ENCODE data around the gene ANXA9. TPM values are rescaled to one million over a fixed set of nuclear protein-coding genes. Genes with fewer than 3 reads are reported as not detected.

The ANXA9 gene
- total RNA-seq, 1 donor from 2014 or later, result not detected

DNA sequence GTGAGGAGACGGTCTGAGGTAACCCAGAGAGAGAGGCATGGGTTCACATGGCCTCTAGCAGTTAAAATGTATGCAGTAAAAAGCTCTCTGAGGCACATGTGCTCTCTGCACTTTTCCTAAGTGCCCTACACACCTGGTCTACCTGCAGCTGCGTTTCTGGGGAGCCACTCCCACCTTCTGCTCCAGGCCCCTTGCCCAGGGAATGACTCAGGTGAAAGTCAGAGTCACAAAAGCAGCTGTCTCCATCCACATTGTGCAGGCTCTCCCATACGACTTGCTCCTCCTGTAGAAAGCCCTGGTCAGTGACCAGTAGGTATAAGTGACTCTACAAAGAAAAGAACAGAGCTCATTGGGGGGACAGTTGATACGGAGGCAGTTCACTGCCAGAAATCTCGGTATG is 15.9 kb downstream of the ANXA9 start:
- Mint-ChIP-seq H3K27ac (ENCODE audit: unreplicated experiment) (no peak overlapping the region), H3K4me3 (ENCODE audit: unreplicated experiment) (no peak overlapping the region), H3K36me3 (ENCODE audit: low read depth, unreplicated experiment) (peaks cover 14% of the 10 kb centered on the region), H3K27me3 (ENCODE audit: unreplicated experiment) (peaks cover 2% of the 10 kb centered on the region), H3K9me3 (ENCODE audit: unreplicated experiment) (no peaks in the 10 kb centered on the region), H3K4me1 (ENCODE audit: unreplicated experiment) (peaks cover 21% of the 10 kb centered on the region)
- TF ChIP-seq, protein P1, sequence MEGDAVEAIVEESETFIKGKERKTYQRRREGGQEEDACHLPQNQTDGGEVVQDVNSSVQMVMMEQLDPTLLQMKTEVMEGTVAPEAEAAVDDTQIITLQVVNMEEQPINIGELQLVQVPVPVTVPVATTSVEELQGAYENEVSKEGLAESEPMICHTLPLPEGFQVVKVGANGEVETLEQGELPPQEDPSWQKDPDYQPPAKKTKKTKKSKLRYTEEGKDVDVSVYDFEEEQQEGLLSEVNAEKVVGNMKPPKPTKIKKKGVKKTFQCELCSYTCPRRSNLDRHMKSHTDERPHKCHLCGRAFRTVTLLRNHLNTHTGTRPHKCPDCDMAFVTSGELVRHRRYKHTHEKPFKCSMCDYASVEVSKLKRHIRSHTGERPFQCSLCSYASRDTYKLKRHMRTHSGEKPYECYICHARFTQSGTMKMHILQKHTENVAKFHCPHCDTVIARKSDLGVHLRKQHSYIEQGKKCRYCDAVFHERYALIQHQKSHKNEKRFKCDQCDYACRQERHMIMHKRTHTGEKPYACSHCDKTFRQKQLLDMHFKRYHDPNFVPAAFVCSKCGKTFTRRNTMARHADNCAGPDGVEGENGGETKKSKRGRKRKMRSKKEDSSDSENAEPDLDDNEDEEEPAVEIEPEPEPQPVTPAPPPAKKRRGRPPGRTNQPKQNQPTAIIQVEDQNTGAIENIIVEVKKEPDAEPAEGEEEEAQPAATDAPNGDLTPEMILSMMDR (IDR thresholded peaks at IDR 0.05; ENCODE audit: unreplicated experiment), result no peak
- DNase-seq (ENCODE audit: low spot score), result no peak

DNA sequence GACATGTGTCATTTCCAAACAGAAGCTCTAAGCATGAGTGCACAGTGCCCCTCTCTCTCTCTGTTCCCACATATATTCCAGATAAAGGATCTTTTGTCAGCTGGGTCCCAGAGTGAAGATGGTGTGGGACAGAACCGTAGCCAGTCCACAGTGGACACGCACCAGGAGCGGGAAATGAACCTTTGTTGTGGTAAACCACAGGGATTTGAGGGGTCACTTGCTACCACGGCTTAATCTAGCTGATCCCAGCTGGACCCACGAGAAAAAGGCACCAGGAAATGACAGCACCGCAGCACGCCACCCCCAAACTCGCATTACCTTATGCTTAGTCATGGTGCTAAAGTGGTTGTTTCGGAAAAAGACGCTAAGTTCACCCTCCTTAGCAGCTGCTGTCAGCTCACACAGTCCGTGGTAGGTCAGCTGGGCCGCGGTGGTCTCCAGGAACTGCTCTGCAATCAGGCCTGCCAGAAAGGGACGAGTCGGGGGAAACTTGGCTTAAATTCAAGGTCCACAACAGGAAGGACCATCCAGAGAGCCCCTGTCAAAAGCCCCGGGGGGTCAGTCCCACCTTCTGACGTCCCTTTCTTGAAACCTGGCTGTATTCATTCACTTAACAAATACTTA is 17.1 kb downstream of the ANXA9 start:
- Mint-ChIP-seq H3K9me3 (ENCODE audit: unreplicated experiment) (no peaks in the 10 kb centered on the region), H3K27me3 (ENCODE audit: unreplicated experiment) (peaks cover 2% of the 10 kb centered on the region), H3K4me3 (ENCODE audit: unreplicated experiment) (no peak overlapping the region), H3K4me1 (ENCODE audit: unreplicated experiment) (peaks cover 24% of the 10 kb centered on the region), H3K36me3 (ENCODE audit: low read depth, unreplicated experiment) (peaks cover 14% of the 10 kb centered on the region), H3K27ac (ENCODE audit: unreplicated experiment) (no peak overlapping the region)
- DNase-seq (ENCODE audit: low spot score), result no peak
- TF ChIP-seq, protein P1 (IDR thresholded peaks at IDR 0.05; ENCODE audit: unreplicated experiment), result no peak

DNA sequence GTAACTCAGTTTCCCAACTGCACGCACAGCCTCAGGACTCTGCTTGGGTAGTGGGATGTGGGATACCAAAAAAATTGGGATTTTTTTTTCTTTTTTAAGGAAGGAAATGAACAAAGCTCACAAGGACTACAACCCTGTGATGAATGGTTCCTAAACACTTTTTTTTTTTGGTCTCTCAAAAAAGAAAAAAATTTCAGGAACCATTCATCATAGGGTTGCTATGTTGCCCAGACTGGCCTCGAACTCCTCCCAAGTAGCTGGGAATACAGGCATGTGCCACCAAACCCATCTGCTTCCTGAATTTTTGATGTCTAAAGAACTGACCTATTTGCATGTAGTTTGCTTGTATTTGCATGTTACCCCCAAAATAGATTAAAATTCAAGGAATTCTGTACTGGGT is 17.8 kb downstream of the ANXA9 start:
- H3K9me3 Mint-ChIP-seq (ENCODE audit: unreplicated experiment), result no peaks in the 10 kb centered on the region
- no peak for DNase-seq (ENCODE audit: low spot score)
- H3K4me1 Mint-ChIP-seq (ENCODE audit: unreplicated experiment), result peaks cover 24% of the 10 kb centered on the region
- peaks cover 14% of the 10 kb centered on the region for H3K36me3 Mint-ChIP-seq (ENCODE audit: low read depth, unreplicated experiment)
- TF ChIP-seq, protein P1 (IDR thresholded peaks at IDR 0.05; ENCODE audit: unreplicated experiment), result no peak
- H3K4me3 Mint-ChIP-seq (ENCODE audit: unreplicated experiment), result no peak overlapping the region
- peaks cover 2% of the 10 kb centered on the region for H3K27me3 Mint-ChIP-seq (ENCODE audit: unreplicated experiment)
- no peak overlapping the region for H3K27ac Mint-ChIP-seq (ENCODE audit: unreplicated experiment)

DNA sequence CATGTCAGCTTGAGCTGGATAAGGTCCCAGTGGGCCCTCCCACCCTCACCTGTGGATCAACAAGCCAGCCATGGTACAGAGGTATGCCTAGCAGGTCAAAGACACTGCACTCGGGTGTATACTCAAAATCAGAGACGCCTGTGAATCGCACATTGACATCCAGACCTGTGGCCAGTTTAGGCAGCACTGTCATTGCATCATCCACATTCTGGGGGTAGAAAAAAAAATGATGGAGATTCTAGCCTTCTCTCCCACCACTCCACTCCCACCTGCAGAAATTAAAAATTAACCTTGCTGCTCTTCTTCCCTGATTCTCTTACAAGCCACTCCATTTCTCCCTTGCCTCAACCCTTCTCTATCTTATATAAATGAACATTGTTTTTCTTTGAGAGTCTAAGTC is 18.3 kb downstream of the ANXA9 start:
- Mint-ChIP-seq H3K27ac (ENCODE audit: unreplicated experiment) (peak overlapping the region; percentile 2), H3K36me3 (ENCODE audit: low read depth, unreplicated experiment) (peaks cover 14% of the 10 kb centered on the region), H3K9me3 (ENCODE audit: unreplicated experiment) (no peaks in the 10 kb centered on the region), H3K27me3 (ENCODE audit: unreplicated experiment) (peaks cover 2% of the 10 kb centered on the region), H3K4me1 (ENCODE audit: unreplicated experiment) (peaks cover 27% of the 10 kb centered on the region), H3K4me3 (ENCODE audit: unreplicated experiment) (no peak overlapping the region)
- DNase-seq (ENCODE audit: low spot score), result no peak
- TF ChIP-seq, protein P1 (IDR thresholded peaks at IDR 0.05; ENCODE audit: unreplicated experiment), result no peak

DNA sequence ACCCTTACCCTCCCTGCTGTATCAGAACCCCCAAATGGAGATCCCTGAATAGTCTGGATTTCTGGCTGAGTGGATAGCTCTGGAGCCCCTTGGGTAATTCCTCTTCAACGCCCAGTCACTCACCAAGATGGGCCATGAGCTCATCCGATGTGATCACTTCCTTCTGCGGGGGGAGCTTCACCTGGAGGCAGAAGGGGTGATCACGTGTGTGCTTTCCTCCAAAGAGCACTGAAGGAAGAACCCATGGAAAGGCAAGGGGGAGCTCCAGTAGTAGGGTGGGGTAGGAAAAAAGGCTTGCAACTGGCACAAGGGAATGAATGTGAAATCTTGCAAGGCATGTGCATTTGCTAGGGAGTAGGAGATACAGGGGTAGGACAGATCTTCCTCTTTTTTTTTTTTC is 19.5 kb downstream of the ANXA9 start:
- H3K4me3 Mint-ChIP-seq (ENCODE audit: unreplicated experiment), result peak overlapping the region; percentile 42
- DNase-seq (ENCODE audit: low spot score), result no peak
- H3K4me1 Mint-ChIP-seq (ENCODE audit: unreplicated experiment), result peaks cover 34% of the 10 kb centered on the region
- H3K27ac Mint-ChIP-seq (ENCODE audit: unreplicated experiment), result no peak overlapping the region
- peaks cover 3% of the 10 kb centered on the region for H3K27me3 Mint-ChIP-seq (ENCODE audit: unreplicated experiment)
- H3K36me3 Mint-ChIP-seq (ENCODE audit: low read depth, unreplicated experiment), result peaks cover 14% of the 10 kb centered on the region
- no peaks in the 10 kb centered on the region for H3K9me3 Mint-ChIP-seq (ENCODE audit: unreplicated experiment)
- TF ChIP-seq, protein P1 (IDR thresholded peaks at IDR 0.05; ENCODE audit: unreplicated experiment), result no peak
